Measurements from ENCODE around the gene FRMD4A.

GRCh38 chr10:14102056-14102455 is 228.7 kb downstream of the FRMD4A start:
- no peak for TF ChIP-seq POLR2A (IDR thresholded peaks at IDR 0.05; ENCODE audit: extremely low read depth, insufficient read length)
- no peak for TF ChIP-seq CTCF (IDR thresholded peaks at IDR 0.05; ENCODE audit: low read depth, low read length)

Measured in NB4 (cell line).